Small intestine (tissue), 16 donors: Measurements from ENCODE around the gene VCP. TPM values are rescaled to one million over a fixed set of nuclear protein-coding genes. Genes with fewer than 3 reads are reported as not detected.

Source experiments
- DNase-seq, 2 donors: peaks; one replicate each; pipeline versions ENCODE4 v3.0.0 to v3.0.0-alpha.2; 2013
- FAIRE-seq: peaks from 2 replicates; lab custom pipeline; 2012; peaks lifted over from hg19 to GRCh38; lab: Jason Lieb, UNC
- H3K27ac ChIP-seq, 3 donors: one replicate each; pipeline ENCODE4 v1.5.1; 2013; ENCODE audit warnings: low read length in 2 of 3, mild to moderate bottlenecking in 2 of 3, control low read depth in 1 of 3, inconsistent platforms in 1 of 3, low read depth in 1 of 3, moderate library complexity in 1 of 3
- H3K27me3 ChIP-seq, 3 donors: one replicate each; pipeline ENCODE4 v1.6.1; 2013; ENCODE audit warnings: low read length in 3 of 3, inconsistent platforms in 1 of 3; ENCODE audit not compliant: control insufficient read depth in 3 of 3, insufficient read depth in 3 of 3
- H3K36me3 ChIP-seq, 3 donors: one replicate each; pipeline ENCODE4 v1.6.1; 2013; ENCODE audit warnings: low read length in 3 of 3, inconsistent platforms in 1 of 3, low read depth in 1 of 3, mild to moderate bottlenecking in 1 of 3, moderate library complexity in 1 of 3; ENCODE audit not compliant: control insufficient read depth in 3 of 3, insufficient read depth in 2 of 3
- H3K4me1 ChIP-seq, 3 donors: one replicate each; pipeline ENCODE4 v1.6.1; 2013; ENCODE audit warnings: low read length in 2 of 3, inconsistent platforms in 1 of 3, low read depth in 1 of 3, mild to moderate bottlenecking in 1 of 3, moderate library complexity in 1 of 3; ENCODE audit not compliant: control insufficient read depth in 3 of 3, insufficient read depth in 2 of 3
- H3K4me3 ChIP-seq, 3 donors: one replicate each; pipeline ENCODE4 v1.5.1; 2013; ENCODE audit warnings: low read length in 3 of 3, control low read depth in 1 of 3, inconsistent platforms in 1 of 3, low read depth in 1 of 3, mild to moderate bottlenecking in 1 of 3, moderate library complexity in 1 of 3
- H3K9me3 ChIP-seq, 2 donors: one replicate each; pipeline ENCODE4 v1.6.1; 2013; ENCODE audit warnings: low read depth in 1 of 2, low read length in 1 of 2; ENCODE audit not compliant: control insufficient read depth in 2 of 2, insufficient read depth in 1 of 2
- WGBS, 3 donors: extraction: QIAGEN DNeasy Blood & Tissue Kit; methylation state at CpG; one replicate each; pipeline ENCODE4 v1.1.7; 2013; 5-methylcytosine and 5-hydroxymethylcytosine counted together
- long read RNA-seq, 10 donors: transcript quantifications; one replicate each; lab custom pipeline, GENCODE V29; 2026
- polyA plus RNA-seq, 4 donors: library from polyadenylated mRNA; stranded (reverse) in 3 of 4; unstranded in 1 of 4; fragments of 200-250 nt in 3 of 4; fragments of 120-200 nt in 1 of 4; gene quantifications; one replicate each; pipeline versions ENCODE4 v1.2.1 to v1.2.3, GENCODE V29; 2013
- donor health status: healthy with polysubstance abuse.
- donor health status: control.
- donor health status: control.
- donor health status: Bipolar disorder and iron deficiency.
- donor health status: healthy.

Gene VCP
- 100 to 1,000 TPM in 2 of 4 donors, 10 to 100 TPM in 2; 54.0 to 167 (median 87.1) TPM for polyA plus RNA-seq
- long read RNA-seq, donor 1, full-length matches to known transcripts = 63 of 148 reads
- long read RNA-seq, donor 1, partial matches to known transcripts = 65 of 148 reads
- long read RNA-seq, donor 1, other reads (novel, unspliced or antisense) = 20 of 148 reads
- long read RNA-seq, donor 2, full-length matches to known transcripts = 21 of 28 reads
- long read RNA-seq, donor 2, partial matches to known transcripts = 7 of 28 reads
- long read RNA-seq, donor 2, other reads (novel, unspliced or antisense) = 0 of 28 reads
- long read RNA-seq, donor 3, full-length matches to known transcripts = 13 of 39 reads
- long read RNA-seq, donor 3, partial matches to known transcripts = 26 of 39 reads
- long read RNA-seq, donor 3, other reads (novel, unspliced or antisense) = 0 of 39 reads
- long read RNA-seq, donor 4, full-length matches to known transcripts = 3 of 3 reads
- long read RNA-seq, donor 4, partial matches to known transcripts = 0 of 3 reads
- long read RNA-seq, donor 4, other reads (novel, unspliced or antisense) = 0 of 3 reads
- long read RNA-seq, donor 5, full-length matches to known transcripts = 7 of 7 reads
- long read RNA-seq, donor 5, partial matches to known transcripts = 0 of 7 reads
- long read RNA-seq, donor 5, other reads (novel, unspliced or antisense) = 0 of 7 reads
- long read RNA-seq, donor 6, full-length matches to known transcripts = 20 of 37 reads
- long read RNA-seq, donor 6, partial matches to known transcripts = 10 of 37 reads
- long read RNA-seq, donor 6, other reads (novel, unspliced or antisense) = 7 of 37 reads
- long read RNA-seq, donor 7, full-length matches to known transcripts = 68 of 95 reads
- long read RNA-seq, donor 7, partial matches to known transcripts = 21 of 95 reads
- long read RNA-seq, donor 7, other reads (novel, unspliced or antisense) = 6 of 95 reads
- long read RNA-seq, donor 8, full-length matches to known transcripts = 3 of 3 reads
- long read RNA-seq, donor 8, partial matches to known transcripts = 0 of 3 reads
- long read RNA-seq, donor 8, other reads (novel, unspliced or antisense) = 0 of 3 reads
- long read RNA-seq, donor 9, full-length matches to known transcripts = 5 of 5 reads
- long read RNA-seq, donor 9, partial matches to known transcripts = 0 of 5 reads
- long read RNA-seq, donor 9, other reads (novel, unspliced or antisense) = 0 of 5 reads
- long read RNA-seq, donor 10, full-length matches to known transcripts = 36 of 58 reads
- long read RNA-seq, donor 10, partial matches to known transcripts = 16 of 58 reads
- long read RNA-seq, donor 10, other reads (novel, unspliced or antisense) = 6 of 58 reads

DNA sequence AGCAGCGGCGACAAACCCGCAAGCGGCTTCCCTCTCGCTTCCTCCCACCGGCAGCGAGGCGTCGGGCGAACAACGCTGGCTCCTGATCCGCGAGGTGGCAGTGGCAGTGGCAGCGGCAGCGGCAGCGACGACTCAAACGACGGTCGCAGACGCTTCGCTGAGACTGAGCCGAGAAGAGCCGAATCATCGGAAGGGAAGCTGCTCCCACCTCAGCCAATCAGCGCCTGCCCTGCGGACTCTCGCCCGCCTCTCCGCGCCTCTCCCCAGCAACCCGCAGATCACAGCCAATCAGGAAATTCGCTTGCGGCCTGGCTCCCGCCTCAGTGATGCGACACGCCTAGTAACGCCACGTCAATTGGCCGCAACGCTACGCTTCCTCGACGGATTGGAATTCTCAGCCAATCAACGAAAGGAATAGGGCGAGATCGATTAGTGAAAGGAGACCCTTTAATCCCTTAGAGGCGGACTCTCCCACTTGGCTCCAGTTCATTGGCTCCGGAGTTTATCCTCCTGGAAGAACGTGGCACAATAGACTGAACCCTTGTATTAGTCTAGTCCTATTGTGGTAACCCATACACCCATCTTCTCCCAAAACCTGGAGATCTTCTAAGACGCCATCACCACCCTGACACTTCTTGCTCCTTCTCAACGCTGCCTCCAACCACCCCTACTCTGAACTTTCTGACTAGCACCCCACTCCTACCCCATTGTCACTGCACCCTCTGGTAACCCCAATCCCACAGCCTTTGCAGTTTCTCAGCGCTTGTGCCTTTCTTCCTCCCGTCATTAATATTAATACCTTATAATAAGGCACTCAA lies at the start of gene VCP:
Gene VCP (minus strand): TSS at position 165 of the 818 bp plus-strand sequence. CDS start 272 bp downstream, outside the sequence.
- peak; percentile 98 to 100 for DNase-seq
- H3K9me3 ChIP-seq = no peaks in the 10 kb centered on the region
- peak within 1 kb of the TSS; percentile 96 to 100 (median 100) for H3K27ac ChIP-seq
- peak; percentile 96 for FAIRE-seq
- H3K36me3 ChIP-seq = peaks cover 0 to 43% (median 3%) of the 10 kb centered on the region in 3 donors
- H3K4me3 ChIP-seq = peak within 1 kb of the TSS; percentile 84 to 94 (median 93)
- H3K4me1 ChIP-seq = peaks cover 7% of the 10 kb centered on the region in 3 donors
- WGBS, 3 donors = 4 to 6% (median 5%) methylated on average over 45 to 54 of the region's 54 CpGs
- no peaks in the 10 kb centered on the region for H3K27me3 ChIP-seq

DNA sequence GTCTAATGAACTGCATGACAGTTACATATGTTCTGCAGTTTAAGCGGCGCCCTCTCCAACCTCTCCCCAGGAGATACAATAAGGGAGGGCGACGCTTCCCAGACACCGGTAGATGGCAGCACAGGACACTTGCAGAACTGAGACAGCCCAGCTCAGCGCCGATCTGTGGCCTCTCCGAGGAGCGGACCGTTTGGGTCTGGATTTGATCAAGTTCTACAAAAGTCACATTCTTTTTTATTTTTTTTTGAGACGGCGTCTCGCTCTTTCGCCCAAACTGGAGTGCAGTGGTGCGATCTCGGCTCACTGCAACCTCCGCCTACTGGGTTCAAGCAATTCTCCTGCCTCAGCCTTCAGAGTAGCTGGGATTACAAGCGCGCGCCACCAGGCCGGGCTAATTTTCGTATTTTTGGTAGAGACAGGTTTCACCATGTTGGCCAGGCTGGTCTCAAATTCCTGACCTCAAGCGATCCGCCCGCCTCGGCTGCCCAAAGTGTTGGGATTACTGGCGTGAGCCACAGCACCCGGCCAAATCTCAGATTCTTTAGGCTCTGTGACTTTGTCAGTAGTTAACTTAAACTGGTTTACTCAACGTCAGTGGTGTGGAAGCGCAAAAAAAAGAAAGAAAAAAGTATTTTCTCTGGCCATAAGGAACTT lies 44.6 kb upstream of the VCP start:
- peaks cover 5 to 35% (median 13%) of the 10 kb centered on the region in 3 donors for H3K4me1 ChIP-seq
- no peaks in the 10 kb centered on the region for H3K9me3 ChIP-seq
- no peak for FAIRE-seq
- no peaks in the 10 kb centered on the region for H3K27me3 ChIP-seq
- H3K27ac ChIP-seq = peak overlapping the region in 2 of 3 donors; percentile 86 to 92
- H3K4me3 ChIP-seq = peak overlapping the region in 2 of 3 donors; percentile 52 to 73
- peak; percentile 94 to 96 for DNase-seq
- no peaks in the 10 kb centered on the region for H3K36me3 ChIP-seq
- WGBS, 3 donors = 25 to 33% (median 32%) methylated on average over 30 of the region's 30 CpGs

- FAIRE-seq = no peak
- 0 to 1% (median 1%) methylated on average over 12 of the region's 12 CpGs for WGBS, 3 donors
- Histone ChIP-seq H3K4me1 (peaks cover 7 to 39% (median 15%) of the 10 kb centered on the region in 3 donors), H3K27ac (peak overlapping the region; percentile 34 to 92 (median 86)), H3K36me3 (no peaks in the 10 kb centered on the region), H3K27me3 (no peaks in the 10 kb centered on the region), H3K4me3 (peak overlapping the region in 2 of 3 donors; percentile 52 to 73), H3K9me3 (no peaks in the 10 kb centered on the region)
- DNase-seq = no peak
Observed at GRCh38 chr9:35116539-35116897, 44.1 kb upstream of the VCP start.

DNA sequence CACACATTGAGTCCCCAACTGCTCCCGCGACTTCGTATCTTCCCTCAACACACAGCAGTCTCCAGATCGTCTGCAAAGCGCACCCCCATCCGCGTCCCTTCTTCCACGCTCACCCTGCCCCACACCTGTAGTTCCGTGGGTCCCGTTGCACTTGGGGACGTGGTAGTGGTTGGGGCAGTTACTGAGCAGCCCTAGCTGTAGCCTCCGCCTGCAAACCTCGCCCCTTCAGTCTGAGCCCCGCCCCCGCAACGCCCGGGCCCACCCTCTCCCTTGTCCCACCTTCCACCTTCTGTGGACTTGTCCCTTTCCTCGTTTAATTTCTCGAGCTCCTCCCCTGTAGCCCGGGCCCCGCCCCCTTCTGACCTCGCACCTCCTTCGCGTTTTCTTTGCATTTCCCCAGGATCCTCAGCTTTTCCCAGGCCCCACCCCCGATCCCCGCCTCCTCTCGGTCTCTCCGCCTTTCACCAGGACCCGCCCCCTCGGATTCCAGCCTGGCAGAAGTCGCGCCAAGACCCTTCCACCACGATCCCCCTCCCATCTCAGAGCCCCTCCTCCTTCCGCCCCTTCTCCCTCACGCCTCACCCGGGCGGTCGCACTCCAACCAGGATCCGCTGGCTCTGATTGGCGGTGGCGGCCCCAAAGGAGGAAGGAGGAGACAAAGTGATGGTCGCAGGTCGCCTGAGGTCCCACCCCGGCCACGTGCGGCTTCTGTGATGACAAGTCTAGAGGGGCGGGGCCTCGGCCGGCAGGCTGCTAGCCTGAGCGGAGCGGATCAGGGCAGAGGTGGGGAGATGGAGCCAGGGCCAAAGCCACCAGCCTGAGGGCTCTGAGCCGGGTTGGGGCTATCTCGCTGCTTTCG lies 43.5 kb upstream of the VCP start, which contains the start of gene ATOSB:
Gene ATOSB (minus strand): TSS at position 183 of the 859 bp plus-strand sequence. CDS start 7,588 bp downstream, outside the sequence.
- Histone ChIP-seq H3K27me3 (no peaks in the 10 kb centered on the region), H3K36me3 (no peaks in the 10 kb centered on the region), H3K27ac (peak within 1 kb of the TSS; percentile 83 to 92 (median 86)), H3K9me3 (no peaks in the 10 kb centered on the region), H3K4me1 (peaks cover 7 to 40% (median 16%) of the 10 kb centered on the region in 3 donors), H3K4me3 (peak within 1 kb of the TSS; percentile 14 to 73 (median 52))
- DNase-seq (peak; percentile 98), FAIRE-seq (no peak)
- 0 to 1% (median 0%) methylated on average over 46 to 54 of the region's 54 CpGs for WGBS, 3 donors

GRCh38 chr9:35114840-35115628 lies 42.6 kb upstream of the VCP start:
- FAIRE-seq = no peak
- Histone ChIP-seq H3K4me1 (peaks cover 10 to 48% (median 23%) of the 10 kb centered on the region in 3 donors), H3K36me3 (peaks cover 0 to 3% (median 0%) of the 10 kb centered on the region in 3 donors), H3K4me3 (peak overlapping the region; percentile 14 to 73 (median 52)), H3K9me3 (no peaks in the 10 kb centered on the region), H3K27ac (peak overlapping the region; percentile 83 to 92 (median 86)), H3K27me3 (no peaks in the 10 kb centered on the region)
- DNase-seq = peak; percentile 65 to 74
- 8 to 11% (median 8%) methylated on average over 12 of the region's 12 CpGs for WGBS, 3 donors
